NCI-H1417 treated with DMSO at 0.1 percent for 48 hours (cell line): Measurements from ENCODE around the gene FBXL14.

Experiments used
- DNase-seq: peaks from one replicate; lab custom pipeline; 2025; lab: John Stamatoyannopoulos, UW

Gene FBXL14

GRCh38 chr12:1593174-1594005 lies 991 bp downstream of the FBXL14 start:
- DNase-seq, result no peak

DNA sequence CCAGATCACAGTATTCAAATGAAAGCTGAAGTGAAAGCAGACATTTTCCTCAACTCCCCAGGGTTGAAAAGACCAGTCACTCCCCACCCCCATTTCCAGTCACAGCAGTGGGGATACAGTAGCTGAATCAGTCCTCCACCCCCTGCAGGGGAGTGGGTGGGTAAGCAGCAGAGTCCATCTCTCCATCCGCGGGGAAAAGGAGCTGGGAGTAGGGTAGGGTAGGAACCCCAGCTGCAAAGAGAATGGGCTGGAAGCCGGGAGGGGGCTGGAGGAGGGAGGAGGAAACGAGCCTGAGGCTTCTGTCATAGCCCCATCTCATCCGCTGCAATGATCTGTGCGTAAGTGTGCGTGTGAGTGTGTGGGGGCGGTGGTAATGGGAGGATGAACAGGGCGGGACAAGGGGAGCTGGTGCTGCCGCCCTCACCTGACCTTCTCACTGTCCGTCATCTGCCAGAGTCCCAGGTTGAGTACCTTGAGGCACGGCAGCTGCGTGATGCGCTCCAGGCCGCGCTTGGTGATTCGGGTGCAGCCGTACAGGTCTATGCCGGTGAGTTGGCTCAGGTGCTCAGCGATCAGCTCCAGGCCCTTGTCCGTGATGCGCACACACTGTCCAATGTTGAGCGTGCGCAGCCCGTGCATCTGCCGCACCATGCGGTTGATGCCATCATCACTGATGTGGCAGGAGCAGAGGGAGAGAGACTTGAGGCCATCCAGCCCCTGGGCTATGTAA lies 1.8 kb downstream of the FBXL14 start:
- no peak for DNase-seq

DNA sequence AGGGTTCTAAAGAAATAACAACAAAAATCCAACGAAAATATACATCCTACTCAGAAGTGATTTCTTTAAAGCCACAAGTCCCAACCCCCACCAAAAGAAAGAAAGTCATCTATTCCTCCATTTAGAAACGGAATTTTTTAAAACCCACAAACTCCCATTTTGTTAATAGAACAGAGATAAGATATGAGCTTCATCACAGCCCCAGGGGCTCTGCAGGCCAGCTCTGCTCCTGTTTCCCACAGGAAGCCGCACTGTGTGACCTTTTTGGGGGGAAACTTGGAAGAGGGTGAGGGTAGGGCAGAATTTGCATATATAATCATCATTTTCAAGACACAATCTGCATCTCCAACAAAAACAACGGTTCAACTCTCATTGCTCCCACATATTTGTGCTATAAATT lies 2.8 kb downstream of the FBXL14 start:
- DNase-seq, result no peak

- no peak for DNase-seq
These were observed 3.3 kb downstream of the FBXL14 start for GRCh38 chr12:1591034-1591433.

DNA sequence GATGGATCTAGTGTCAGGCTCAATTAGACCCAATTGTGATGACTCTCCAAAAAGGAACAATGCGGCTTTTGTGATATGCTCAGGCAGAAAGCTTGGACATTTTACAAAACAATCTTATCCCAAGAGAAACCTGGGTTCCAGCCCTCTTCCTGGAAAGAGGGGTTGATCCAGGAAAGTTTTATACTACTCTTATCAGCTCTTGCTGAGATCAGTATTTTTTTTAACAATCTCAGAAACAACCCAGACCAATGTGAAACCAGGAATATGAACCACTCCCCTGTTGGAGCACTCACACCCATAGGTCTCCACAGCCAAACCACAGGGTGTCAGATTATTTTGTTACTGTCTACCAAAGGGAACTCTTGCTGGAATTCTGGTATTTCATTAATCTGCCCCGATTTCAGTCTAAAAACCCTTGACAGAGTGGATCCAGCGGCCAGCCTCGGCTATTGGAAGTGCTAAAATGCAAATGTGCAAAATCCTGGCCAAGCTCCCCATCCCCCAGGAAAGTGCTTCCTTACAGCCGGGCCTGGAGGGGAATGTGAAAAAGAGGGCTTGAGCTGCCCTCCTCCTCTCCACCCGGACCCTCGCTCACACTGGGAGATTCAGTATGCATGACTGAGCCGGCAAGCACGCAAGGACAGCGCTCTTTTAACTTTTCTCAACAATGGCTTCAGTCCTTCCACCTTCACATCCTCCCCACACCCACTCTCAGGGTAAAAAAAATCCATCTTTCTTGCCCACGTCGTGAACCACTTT lies 4.0 kb downstream of the FBXL14 start:
- no peak for DNase-seq

DNA sequence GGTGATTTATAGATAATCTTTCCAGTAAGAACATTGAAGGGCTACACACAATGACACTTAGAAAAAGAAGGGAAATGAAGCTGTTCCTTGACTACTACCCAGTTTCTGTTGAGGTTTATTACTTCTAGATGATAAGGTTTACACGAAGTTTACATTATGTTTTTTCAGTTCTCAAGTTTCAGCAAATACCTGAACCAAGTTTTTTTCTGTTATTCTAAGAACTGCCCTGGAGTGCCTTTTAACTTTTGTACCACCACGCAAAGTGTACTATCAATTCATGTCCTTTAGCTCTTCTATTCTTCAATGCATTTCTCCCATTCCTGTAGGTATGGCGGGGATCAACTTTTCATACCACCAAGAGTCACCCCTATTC lies 5.8 kb downstream of the FBXL14 start:
- no peak for DNase-seq

DNA sequence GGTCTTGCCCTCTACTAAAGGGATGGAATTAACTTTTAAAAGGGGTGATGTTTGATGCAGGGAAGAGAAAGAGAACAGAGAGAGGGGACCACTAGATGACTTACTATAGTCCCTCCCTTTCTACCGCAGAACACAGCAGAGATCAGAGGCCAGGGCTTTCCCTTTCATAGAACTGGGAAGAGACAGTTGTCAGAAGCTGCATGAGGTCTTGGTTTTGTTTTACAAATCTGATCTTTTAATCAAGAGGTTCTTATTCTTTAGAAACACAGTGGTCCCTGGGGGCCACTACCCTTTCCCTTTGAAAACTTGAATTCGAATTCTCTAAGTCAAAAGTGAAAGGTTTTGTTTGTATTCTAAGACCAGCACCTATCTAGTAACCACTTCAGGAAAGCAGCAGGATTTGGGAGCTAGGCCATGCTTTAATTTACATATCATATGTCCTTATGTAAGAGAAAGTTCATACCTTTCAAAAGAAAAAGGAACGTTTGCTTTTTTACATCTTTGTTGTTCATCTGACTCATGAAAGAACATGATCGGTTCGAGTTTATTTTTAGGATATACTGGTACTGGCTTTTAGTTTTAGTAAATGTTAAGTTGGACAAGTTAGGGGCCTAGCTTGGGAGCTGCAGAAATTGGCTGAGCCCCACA lies 6.3 kb downstream of the FBXL14 start:
- DNase-seq, result no peak

DNA sequence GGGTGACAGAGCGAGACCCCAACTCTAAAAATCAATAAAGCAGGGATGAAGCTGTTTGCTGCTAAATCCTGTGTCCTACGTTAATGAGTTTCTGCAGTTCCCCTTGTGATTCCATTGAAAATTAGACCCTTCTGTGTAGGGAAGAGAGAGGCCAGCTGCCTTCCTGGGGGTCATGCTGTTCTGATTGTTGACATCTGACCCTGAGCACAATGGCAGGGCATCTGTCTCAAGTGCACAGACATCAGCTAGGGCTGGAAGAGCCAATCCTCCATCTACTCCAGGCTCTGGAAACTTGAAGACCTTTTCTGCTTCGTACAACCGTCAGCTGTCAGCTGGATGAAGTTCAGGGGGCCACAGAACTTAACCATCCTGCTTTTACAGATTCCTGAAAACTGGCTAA lies 10.1 kb downstream of the FBXL14 start:
- no peak for DNase-seq

DNA sequence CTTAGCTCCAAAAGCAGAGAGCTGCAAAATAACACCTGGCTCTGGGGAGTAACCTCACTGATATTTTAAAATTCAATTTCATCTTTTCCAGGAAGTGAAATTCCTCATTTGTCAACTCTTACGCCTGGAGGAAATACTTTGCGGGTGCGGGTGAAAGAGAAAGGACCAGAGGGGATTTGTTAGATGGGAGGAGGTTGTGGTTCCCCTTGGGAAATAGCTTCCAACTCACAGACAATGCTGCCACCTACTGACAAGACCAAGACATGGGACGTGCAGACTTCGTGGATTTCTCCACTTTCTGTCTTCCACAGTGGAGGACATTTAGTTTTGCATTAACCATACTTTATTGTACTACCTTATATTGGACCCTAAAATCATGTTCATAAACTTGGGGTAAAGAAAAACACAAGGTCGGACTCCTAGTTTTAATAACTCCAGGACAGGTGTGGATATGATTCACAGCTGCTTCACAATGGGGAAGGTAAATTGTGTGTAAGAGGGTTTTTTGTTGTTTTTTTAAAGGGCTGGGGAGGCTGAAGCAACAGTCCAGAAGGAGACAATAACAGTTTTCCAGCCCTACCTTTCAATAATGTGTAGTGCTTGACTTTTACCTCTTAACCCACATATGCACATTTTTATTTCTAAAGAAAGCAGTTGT lies 10.8 kb downstream of the FBXL14 start:
- peak; percentile 79 for DNase-seq

GRCh38 chr12:1582709-1583050 lies 11.7 kb downstream of the FBXL14 start:
- DNase-seq, result no peak

DNA sequence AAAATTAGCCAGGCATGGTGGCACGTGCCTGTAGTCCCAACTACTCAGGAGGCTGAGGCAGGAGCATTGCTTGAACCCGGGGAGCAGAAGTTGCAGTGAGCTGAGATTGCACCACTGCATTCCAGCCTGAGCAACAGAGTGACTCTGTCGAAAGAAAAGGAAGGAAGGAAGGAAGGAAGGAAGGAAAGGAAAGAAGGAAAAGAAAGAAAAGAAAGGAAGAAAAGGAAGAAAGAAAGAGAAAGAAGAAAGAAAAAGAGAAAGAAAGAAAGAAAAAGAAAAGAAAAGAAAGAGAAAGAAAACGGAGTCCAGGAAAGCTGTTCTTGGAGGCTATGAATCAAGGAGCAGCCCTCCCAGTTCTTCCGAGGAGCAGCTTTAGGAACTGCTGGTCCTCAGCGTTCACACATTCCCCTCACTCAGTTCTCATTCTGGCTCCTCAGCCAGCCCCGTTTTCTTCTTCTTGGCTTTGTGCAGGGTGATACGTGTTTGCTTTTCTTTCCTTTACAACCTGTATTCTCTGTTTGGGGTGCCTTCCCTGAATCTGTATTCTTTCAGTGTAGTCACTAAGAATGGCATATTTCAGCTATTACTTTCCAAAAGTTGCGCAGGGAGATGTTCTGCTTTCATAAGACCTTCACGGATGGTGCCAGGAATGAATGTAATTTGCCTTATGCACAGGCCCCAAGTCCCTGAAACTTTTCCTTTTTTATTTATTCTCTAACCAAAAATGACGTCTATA lies 12.2 kb downstream of the FBXL14 start:
- DNase-seq, result no peak

GRCh38 chr12:1580526-1580925 lies 13.9 kb downstream of the FBXL14 start:
- DNase-seq, result no peak

GRCh38 chr12:1579651-1580435 lies 14.5 kb downstream of the FBXL14 start:
- DNase-seq, result no peak

- DNase-seq, result no peak
These were observed 17.8 kb downstream of the FBXL14 start for GRCh38 chr12:1576410-1577241.

DNA sequence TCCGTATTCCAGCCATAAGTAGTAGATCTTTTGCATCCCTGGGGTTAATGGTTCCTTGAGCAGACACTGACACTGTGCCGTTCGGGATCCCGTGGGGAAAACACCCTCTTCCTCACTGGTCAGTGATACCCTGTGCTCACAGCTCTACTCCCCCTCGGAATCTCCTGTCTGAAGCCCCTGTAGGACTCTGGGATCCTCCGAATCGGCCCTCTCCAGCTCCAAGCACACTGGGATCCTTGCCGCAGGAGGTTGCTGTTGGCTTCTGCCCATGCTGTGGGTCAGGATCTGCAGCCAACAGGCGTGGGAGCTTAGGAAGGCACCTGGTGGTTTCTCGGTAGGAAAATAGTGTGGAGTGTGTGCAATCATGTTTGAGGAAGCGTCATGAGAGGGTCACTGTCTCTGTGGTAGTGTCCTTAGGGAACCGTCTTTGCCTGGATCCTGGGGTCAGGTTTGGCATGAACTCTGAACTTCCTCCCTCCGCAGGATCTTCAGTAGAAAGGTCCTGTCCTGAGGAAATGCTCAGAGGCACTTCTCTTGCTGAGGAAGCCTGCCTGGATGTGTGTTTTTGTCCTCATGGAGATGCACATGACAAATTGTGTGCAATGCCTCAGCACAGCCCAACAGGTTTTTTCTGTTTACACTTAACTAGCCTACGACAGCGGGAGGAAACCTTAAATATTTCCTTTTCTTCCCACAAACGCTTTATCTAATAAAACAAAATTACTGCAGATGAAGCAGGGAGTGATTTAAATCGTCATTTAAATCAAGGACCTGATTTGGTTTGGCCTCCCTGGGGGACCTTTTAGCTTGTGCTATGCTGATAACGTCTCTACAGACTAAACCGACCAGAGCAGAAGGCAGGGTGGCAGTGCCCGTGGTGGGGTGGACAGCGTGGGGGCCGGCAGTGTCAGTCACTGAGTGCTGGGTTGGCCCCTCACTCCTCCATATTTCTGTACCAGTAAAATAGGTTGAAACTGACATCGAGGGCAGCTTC lies 18.7 kb downstream of the FBXL14 start:
- no peak for DNase-seq

DNA sequence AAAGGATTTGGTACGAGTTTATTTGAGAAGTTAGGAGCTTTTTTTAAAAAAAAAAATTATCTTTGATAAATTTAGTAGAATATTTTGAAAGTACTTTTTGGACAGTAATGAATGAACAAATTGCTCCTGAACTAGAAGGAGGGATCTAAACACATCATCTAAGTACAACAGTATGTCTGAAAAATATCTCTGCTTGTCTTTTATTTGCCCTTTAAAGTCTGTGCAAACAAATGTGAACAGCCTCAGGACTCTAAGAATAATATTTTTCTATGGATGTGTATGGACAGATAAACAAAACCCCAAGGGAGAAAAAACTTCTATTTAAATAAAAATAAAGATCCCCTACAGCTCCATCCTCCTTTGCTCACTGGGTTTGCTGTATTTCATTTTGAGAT lies 19.5 kb downstream of the FBXL14 start:
- no peak for DNase-seq

DNA sequence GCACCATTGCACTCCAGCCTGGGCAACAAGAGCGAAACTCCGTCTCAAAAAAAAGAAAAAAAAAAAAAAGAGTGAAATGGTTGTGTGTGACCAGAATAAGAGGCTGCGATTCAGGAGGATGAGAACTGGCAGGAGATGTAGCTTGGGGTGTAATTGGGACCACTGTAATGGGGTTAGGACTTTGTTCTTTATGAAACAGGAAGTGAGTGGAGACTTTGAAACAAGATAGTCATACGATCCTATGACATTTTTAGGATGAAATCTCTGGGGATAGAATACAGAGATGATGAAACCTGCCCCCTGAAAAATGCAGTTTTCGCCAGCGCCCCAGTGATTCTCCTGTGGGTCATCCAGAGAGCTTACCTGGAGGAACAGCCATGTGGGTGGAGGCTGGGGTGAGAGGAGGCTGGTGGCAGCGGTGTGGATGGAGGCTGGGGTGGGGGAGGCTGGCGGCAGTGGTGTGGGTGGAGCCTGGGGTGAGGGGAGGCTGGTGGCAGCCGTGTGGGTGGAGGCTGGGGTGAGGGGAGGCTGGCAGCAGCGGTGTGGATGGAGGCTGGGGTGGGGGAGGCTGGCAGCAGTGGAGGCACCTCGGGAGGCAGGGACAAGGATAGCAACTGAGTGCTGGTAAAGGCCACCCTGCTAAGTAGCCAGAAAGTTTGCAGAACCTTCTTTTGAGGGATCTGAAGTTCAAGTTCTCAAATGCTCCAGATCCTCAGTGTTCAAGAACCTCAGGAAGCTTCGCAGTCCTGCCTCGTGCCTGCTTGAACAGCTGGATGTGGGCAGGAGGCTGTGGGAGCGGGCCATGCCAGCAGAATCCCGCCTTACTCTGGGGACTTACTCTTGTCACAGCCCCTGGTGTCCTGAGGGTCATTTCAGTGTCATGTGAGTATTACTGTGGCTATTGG lies 20.2 kb downstream of the FBXL14 start:
- no peak for DNase-seq
